Sigmoid colon (tissue), 7 donors: ENCODE data around the gene NAXD. TPM values are rescaled to one million over a fixed set of nuclear protein-coding genes. Genes with fewer than 3 reads are reported as not detected.
"Not testable (repeated sequence)": the region's sequence is repeated elsewhere in the genome, so short reads cannot be mapped to it uniquely, and the experiment has no call there.

ENCODE experiments used
- DNase-seq: peaks from one replicate; pipeline ENCODE4 v3.0.0-alpha.2; 2019
- H3K27ac ChIP-seq, 4 donors: fragments of 200-600 bp; sonication (generic); one replicate each; pipeline ENCODE4 v1.5.1; 2016 to 2019; ENCODE audit warnings: mild to moderate bottlenecking in 1 of 4
- H3K27me3 ChIP-seq, 3 donors: fragments of 200-600 bp; sonication (generic); one replicate each; pipeline ENCODE4 v1.5.1; 2019; ENCODE audit warnings: mild to moderate bottlenecking in 1 of 3
- H3K36me3 ChIP-seq, 4 donors: fragments of 200-600 bp; sonication (generic); one replicate each; pipeline ENCODE4 v1.5.1; 2016 to 2019
- H3K4me1 ChIP-seq, 4 donors: fragments of 200-600 bp; sonication (generic); one replicate each; pipeline ENCODE4 v1.5.1; 2017 to 2019
- H3K4me3 ChIP-seq, 4 donors: fragments of 200-600 bp; sonication (generic); one replicate each; pipeline ENCODE4 v1.5.1; 2017 to 2019; ENCODE audit warnings: mild to moderate bottlenecking in 2 of 4, moderate library complexity in 1 of 4
- H3K9me3 ChIP-seq, 4 donors: fragments of 200-600 bp in 3 of 4; sonication (generic) in 3 of 4; one replicate each; pipeline versions ENCODE4 v1.5.1 to v1.6.1; 2013 to 2019
- CTCF ChIP-seq, 4 experiments: fragments of 450-650 bp in 3 of 4; fragments of 200-600 bp in 1 of 4; IDR thresholded peaks; one replicate each; pipeline ENCODE4 v1.5.1; 2016 to 2019; ENCODE audit warnings: antibody characterized with exemption in 4 of 4, mild to moderate bottlenecking in 3 of 4, moderate library complexity in 2 of 4
- EP300 ChIP-seq, 4 donors: sonication (generic); formaldehyde crosslinking; IDR thresholded peaks; one replicate each; pipeline ENCODE4 v1.6.1; 2017; ENCODE audit warnings: antibody characterized with exemption in 4 of 4
- POLR2A ChIP-seq, 2 donors: fragments of 450-650 bp; IDR thresholded peaks; one replicate each; pipeline ENCODE4 v1.6.1; 2016; ENCODE audit warnings: antibody characterized with exemption in 2 of 2, mild to moderate bottlenecking in 2 of 2, moderate library complexity in 2 of 2
- POLR2AphosphoS5 ChIP-seq, 4 donors: sonication (generic); formaldehyde crosslinking; IDR thresholded peaks; one replicate each; pipeline ENCODE4 v1.6.1; 2017; ENCODE audit warnings: antibody characterized with exemption in 4 of 4
- WGBS, 2 donors: extraction: QIAGEN DNeasy Blood & Tissue Kit; methylation state at CpG; one replicate each; pipeline ENCODE4 v1.1.7; 2013; 5-methylcytosine and 5-hydroxymethylcytosine counted together
- intact Hi-C: fragments of 100-400 bp; cut with DNase I; formaldehyde crosslinking; loops from one replicate; pipeline ENCODE4 v1.15.1; 2023
- polyA plus RNA-seq, 3 donors: library from polyadenylated mRNA; stranded (reverse); fragments of 200-250 nt; gene quantifications; one replicate each; pipeline ENCODE4 v1.2.3, GENCODE V29; 2013
- total RNA-seq, 4 donors: library from RNA; depleted of rRNA; stranded (reverse); fragments of >200 nt; gene quantifications; one replicate each; pipeline ENCODE4 v1.1.0, GENCODE V29; 2016
- donor health status: healthy with polysubstance abuse.
- donor health status: Bipolar disorder and iron deficiency.
- donor health status: healthy.

Gene NAXD
- total and polyA plus RNA-seq, 7 donors: 24.6 to 41.1 (median 33.5) TPM

- no peaks in the 10 kb centered on the region for H3K27me3 ChIP-seq
- no peaks in the 10 kb centered on the region for H3K4me1 ChIP-seq
- no peak overlapping the region for H3K4me3 ChIP-seq
- no peaks in the 10 kb centered on the region for H3K36me3 ChIP-seq
- 85 to 90% methylated on average over 4 of the region's 4 CpGs for WGBS, 2 donors
- no peak overlapping the region for H3K27ac ChIP-seq
- TF ChIP-seq POLR2AphosphoS5 (IDR thresholded peaks at IDR 0.05) (no peak), CTCF (IDR thresholded peaks at IDR 0.05) (no peak), POLR2A (IDR thresholded peaks at IDR 0.05) (no peak), EP300 (IDR thresholded peaks at IDR 0.05) (no peak)
- intact Hi-C loops: no loop called here
- no peaks in the 10 kb centered on the region for H3K9me3 ChIP-seq
- no peak for DNase-seq
Observed at GRCh38 chr13:110600980-110601379, 14.4 kb upstream of the NAXD start.

- DNase-seq: no peak
- Histone ChIP-seq H3K27me3 (no peaks in the 10 kb centered on the region), H3K4me1 (no peaks in the 10 kb centered on the region), H3K27ac (no peak overlapping the region), H3K36me3 (no peaks in the 10 kb centered on the region), H3K9me3 (no peaks in the 10 kb centered on the region), H3K4me3 (no peak overlapping the region)
- intact Hi-C loops: no loop called here
- WGBS, 2 donors: 94 to 95% methylated on average over 6 of the region's 6 CpGs
- TF ChIP-seq POLR2A (IDR thresholded peaks at IDR 0.05) (no peak), CTCF (IDR thresholded peaks at IDR 0.05) (no peak)
Observed at GRCh38 chr13:110605132-110605531, 10.2 kb upstream of the NAXD start.

- H3K4me3 ChIP-seq, H3K27me3 ChIP-seq, intact Hi-C loops, DNase-seq, H3K36me3 ChIP-seq, H3K27ac ChIP-seq, H3K9me3 ChIP-seq, H3K4me1 ChIP-seq: not testable (repeated sequence)
- 91 to 94% methylated on average over 31 of the region's 33 CpGs for WGBS, 2 donors
Observed at GRCh38 chr13:110606281-110606680, 9.1 kb upstream of the NAXD start.

GRCh38 chr13:110607675-110608224 is 7.6 kb upstream of the NAXD start:
- Histone ChIP-seq H3K27ac (no peak overlapping the region), H3K4me1 (no peaks in the 10 kb centered on the region), H3K36me3 (no peaks in the 10 kb centered on the region), H3K4me3 (no peak overlapping the region), H3K9me3 (no peaks in the 10 kb centered on the region), H3K27me3 (no peaks in the 10 kb centered on the region)
- intact Hi-C loops: no loop called here
- 86% methylated on average over 3 of the region's 3 CpGs for WGBS, 2 donors
- TF ChIP-seq EP300 (IDR thresholded peaks at IDR 0.05) (no peak), POLR2AphosphoS5 (IDR thresholded peaks at IDR 0.05) (no peak)
- no peak for DNase-seq

GRCh38 chr13:110610955-110611595 is 4.3 kb upstream of the NAXD start:
- Histone ChIP-seq H3K27me3 (no peaks in the 10 kb centered on the region), H3K27ac (no peak overlapping the region), H3K36me3 (no peaks in the 10 kb centered on the region), H3K9me3 (no peaks in the 10 kb centered on the region), H3K4me3 (no peak overlapping the region), H3K4me1 (peaks cover 0 to 5% (median 4%) of the 10 kb centered on the region in 4 donors)
- TF ChIP-seq EP300 (IDR thresholded peaks at IDR 0.05) (no peak), POLR2A (IDR thresholded peaks at IDR 0.05) (no peak), CTCF (IDR thresholded peaks at IDR 0.05) (no peak)
- WGBS, 2 donors: 62 to 79% methylated on average over 12 of the region's 12 CpGs
- no peak for DNase-seq
- intact Hi-C loops: loop anchor here (5.0 to 10.0 kb wide), 2 partner anchors 49 to 386 kb away; partner anchors contain the start of gene RAB20

GRCh38 chr13:110615005-110615321 is 382 bp upstream of the NAXD start:
- no peak for TF ChIP-seq POLR2AphosphoS5 (IDR thresholded peaks at IDR 0.05)
- TF ChIP-seq EP300 (IDR thresholded peaks at IDR 0.05): no peak
- no peak for TF ChIP-seq POLR2A (IDR thresholded peaks at IDR 0.05)
- TF ChIP-seq CTCF (IDR thresholded peaks at IDR 0.05): no peak
- Histone ChIP-seq H3K9me3 (no peaks in the 10 kb centered on the region), H3K36me3 (no peaks in the 10 kb centered on the region), H3K27me3 (no peaks in the 10 kb centered on the region), H3K4me3 (peak overlapping the region; percentile 80 to 93 (median 81)), H3K27ac (peak overlapping the region; percentile 94 to 97 (median 96)), H3K4me1 (peaks cover 0 to 44% (median 41%) of the 10 kb centered on the region in 4 donors)
- intact Hi-C loops: loop anchor here (5.0 to 10.0 kb wide), 3 partner anchors 158 to 390 kb away; no protein-coding TSS in a partner anchor
- WGBS, 2 donors: 89 to 90% methylated on average over 11 of the region's 11 CpGs
- no peak for DNase-seq
